WTC11 (cell line): ENCODE results near the gene LILRB3. TPM values are rescaled to one million over a fixed set of nuclear protein-coding genes. Genes with fewer than 3 reads are reported as not detected.
"Not testable (repeated sequence)": the region's sequence is repeated elsewhere in the genome, so short reads cannot be mapped to it uniquely, and the experiment has no call there.

Experiments used
- ATAC-seq: fragments of 200-7000 bp; cut with Tn5 transposase; 2 replicates; pipeline ENCODE4 v1.10.0; 2021; ENCODE audit warnings: mild to moderate bottlenecking, moderate library complexity
- Bru-seq: library from RNA; stranded (reverse); fragments of 400-500 nt; gene quantifications from one replicate; lab custom pipeline; 2021; lab: Mats Ljungman, UMichigan
- CTCF ChIA-PET: fragments of 300-600 bp; sonication (Branson Sonifier 250); formaldehyde crosslinking; loops from one replicate; lab custom pipeline; 2021; ENCODE audit warnings: antibody characterized with exemption; lab: Charles Lee
- POLR2A ChIA-PET: fragments of 350-600 bp; sonication (Branson Sonifier 250); formaldehyde crosslinking; loops from one replicate; lab custom pipeline; 2021; ENCODE audit warnings: antibody characterized with exemption; lab: Charles Lee
- DNase-seq: peaks from one replicate; pipeline ENCODE4 v3.0.0; 2021; ENCODE audit warnings: low spot score
- H3K27ac Mint-ChIP-seq: 2 replicates; pipeline ENCODE4 v1.8.0; 2021; ENCODE audit warnings: mixed read lengths
- H3K27me3 Mint-ChIP-seq: 2 replicates; pipeline ENCODE4 v1.8.0; 2021; ENCODE audit warnings: low read depth, mild to moderate bottlenecking, moderate library complexity, mixed read lengths
- H3K36me3 Mint-ChIP-seq: 2 replicates; pipeline ENCODE4 v1.8.0; 2021; ENCODE audit warnings: mixed read lengths
- H3K4me1 Mint-ChIP-seq: 2 replicates; pipeline ENCODE4 v1.8.0; 2022; ENCODE audit warnings: mixed read lengths
- H3K4me3 Mint-ChIP-seq: 2 replicates; pipeline ENCODE4 v1.8.0; 2021; ENCODE audit warnings: mild to moderate bottlenecking, moderate library complexity, mixed read lengths
- H3K9me3 Mint-ChIP-seq: 2 replicates; pipeline ENCODE4 v1.8.0; 2021; ENCODE audit warnings: mixed read lengths
- CBFB ChIP-seq: sonication (generic); formaldehyde crosslinking; IDR thresholded peaks from 2 replicates; pipeline ENCODE4 v1.8.1; 2022; ENCODE audit warnings: mild to moderate bottlenecking, low read depth, missing genetic modification reagents
- E2F5 ChIP-seq: sonication (generic); formaldehyde crosslinking; IDR thresholded peaks from 2 replicates; pipeline ENCODE4 v1.8.1; 2022; ENCODE audit warnings: mild to moderate bottlenecking, moderate library complexity, missing genetic modification reagents
- EMX1 ChIP-seq: fragments of 250-450 bp; sonication (Bioruptor Pico); IDR thresholded peaks from 2 replicates; pipeline ENCODE4 v1.8.0; 2021; ENCODE audit warnings: mild to moderate bottlenecking
- FOXK1 ChIP-seq: sonication (generic); formaldehyde crosslinking; IDR thresholded peaks from 2 replicates; pipeline ENCODE4 v1.8.0; 2022; ENCODE audit warnings: mild to moderate bottlenecking, moderate library complexity, missing genetic modification reagents
- FOXP1 ChIP-seq: sonication (generic); formaldehyde crosslinking; IDR thresholded peaks from 2 replicates; pipeline ENCODE4 v1.8.0; 2022; ENCODE audit warnings: missing genetic modification reagents, mild to moderate bottlenecking, moderate library complexity, borderline replicate concordance
- HMGA2 ChIP-seq: fragments of 250-450 bp; sonication (Bioruptor Pico); IDR thresholded peaks from 2 replicates; pipeline ENCODE4 v1.4.0; 2021; ENCODE audit warnings: mild to moderate bottlenecking, moderate library complexity
- MXD4 ChIP-seq: fragments of 250-450 bp; sonication (Bioruptor Pico); IDR thresholded peaks from 2 replicates; pipeline ENCODE4 v1.8.0; 2021; ENCODE audit warnings: mild to moderate bottlenecking, moderate library complexity, borderline replicate concordance
- NR3C1 ChIP-seq: sonication (generic); formaldehyde crosslinking; conservative IDR thresholded peaks from 2 replicates; pipeline ENCODE4 v1.8.1; 2023; ENCODE audit warnings: low read depth, mild to moderate bottlenecking, missing genetic modification reagents
- SMAD4 ChIP-seq: sonication (generic); formaldehyde crosslinking; IDR thresholded peaks from 2 replicates; pipeline ENCODE4 v1.8.0; 2022; ENCODE audit warnings: mild to moderate bottlenecking, missing genetic modification reagents
- SOX15 ChIP-seq: fragments of 250-450 bp; sonication (Bioruptor Pico); IDR thresholded peaks from 2 replicates; pipeline ENCODE4 v1.9.0; 2021; ENCODE audit warnings: mild to moderate bottlenecking
- SP1 ChIP-seq: sonication (generic); formaldehyde crosslinking; conservative IDR thresholded peaks from 2 replicates; pipeline ENCODE4 v1.8.1; 2022; ENCODE audit warnings: missing genetic modification reagents
- long read RNA-seq, 3 experiments: library from RNA in 1 of 3; library from capped mRNA in 1 of 3; library from polyadenylated mRNA in 1 of 3; unstranded in 2 of 3; stranded (forward) in 1 of 3; transcript quantifications; one replicate each; pipeline ENCODE4 v2.0.0, GENCODE V29; 2021
- total RNA-seq: library from RNA; stranded (reverse); gene quantifications from 3 replicates; pipeline ENCODE4 v1.2.3, GENCODE V29; 2021
- TF ChIP-seq, protein P1 (sequence below): fragments of 250-450 bp; sonication (Bioruptor Pico); IDR thresholded peaks from 2 replicates; pipeline ENCODE4 v1.9.0; 2021; ENCODE audit warnings: mild to moderate bottlenecking, borderline replicate concordance
- TF ChIP-seq, protein P2 (sequence below): fragments of 250-450 bp; sonication (Bioruptor Pico); IDR thresholded peaks from 2 replicates; pipeline ENCODE4 v1.9.0; 2021; ENCODE audit warnings: mild to moderate bottlenecking
- TF ChIP-seq, protein P3 (sequence below): sonication (generic); formaldehyde crosslinking; conservative IDR thresholded peaks from 2 replicates; pipeline ENCODE4 v1.8.1; 2022; ENCODE audit warnings: mild to moderate bottlenecking, missing genetic modification reagents

Gene LILRB3
- not detected in 3 replicates for total RNA-seq
- not detected for Bru-seq, nascent RNA
- long read RNA-seq, experiment 1: 0 reads
- long read RNA-seq, experiment 2: 0 reads
- long read RNA-seq, experiment 3: 0 reads

DNA sequence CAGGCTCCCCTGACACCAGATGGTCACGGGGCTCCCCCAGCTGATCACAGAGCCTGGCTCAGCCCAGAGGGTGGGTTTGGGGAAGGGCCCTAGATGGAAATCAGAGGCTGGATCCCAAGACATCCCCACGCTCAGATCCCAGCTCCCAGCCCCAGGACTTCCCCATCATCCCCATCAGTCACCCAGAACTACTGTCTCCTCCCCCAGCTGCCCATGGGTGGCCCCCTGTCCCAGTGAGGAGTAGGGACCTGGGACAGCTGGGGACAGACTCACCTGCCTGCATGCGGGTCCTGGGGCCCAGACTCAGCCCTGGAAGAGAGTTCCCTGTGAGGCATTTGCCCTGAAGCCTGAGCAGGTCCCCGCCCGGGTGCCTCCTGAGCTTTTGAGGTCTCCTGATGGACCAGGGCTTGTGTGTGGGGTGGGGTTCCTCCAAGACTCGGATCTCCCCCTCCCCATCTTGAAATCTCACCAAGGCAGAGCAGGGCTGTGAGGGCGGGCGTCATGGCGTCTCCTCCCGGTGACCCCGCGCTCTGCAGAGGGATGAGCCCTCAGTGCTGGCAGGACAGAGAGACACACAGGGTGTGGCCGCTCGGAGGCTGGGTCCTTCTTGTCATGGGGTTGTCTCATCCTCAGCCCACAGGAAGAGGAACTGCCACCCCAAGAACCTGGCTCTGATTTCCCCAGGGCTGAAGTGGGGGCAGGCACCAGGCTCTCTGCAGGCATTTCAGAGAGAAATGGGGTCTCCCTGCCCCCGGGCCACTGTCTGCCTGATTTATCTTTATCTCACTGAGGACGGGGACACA is at the start of gene LILRB3:
TSS of gene LILRB3 (minus strand) at position 534 of the 803 bp plus-strand sequence. CDS start at position 503, 31 bp downstream.
- H3K4me3 Mint-ChIP-seq, H3K27ac Mint-ChIP-seq, CTCF ChIA-PET: not testable (repeated sequence)

GRCh38 chr19:54272181-54272580 is 49.4 kb upstream of the LILRB3 start:
- H3K9me3 Mint-ChIP-seq, CTCF ChIA-PET, H3K36me3 Mint-ChIP-seq, DNase-seq, H3K27ac Mint-ChIP-seq, POLR2A ChIA-PET, H3K4me3 Mint-ChIP-seq, H3K4me1 Mint-ChIP-seq, ATAC-seq: not testable (repeated sequence)
- peaks cover 28% of the 10 kb centered on the region for H3K27me3 Mint-ChIP-seq

More for the DNA sequence above, at the start of gene LILRB3:
- POLR2A ChIA-PET, H3K36me3 Mint-ChIP-seq, ATAC-seq, H3K27me3 Mint-ChIP-seq, H3K9me3 Mint-ChIP-seq, H3K4me1 Mint-ChIP-seq, DNase-seq: not testable (repeated sequence)

- CTCF ChIA-PET, POLR2A ChIA-PET, H3K27ac Mint-ChIP-seq, H3K4me3 Mint-ChIP-seq, DNase-seq, H3K4me1 Mint-ChIP-seq, ATAC-seq, H3K36me3 Mint-ChIP-seq, H3K9me3 Mint-ChIP-seq: not testable (repeated sequence)
- peaks cover 31% of the 10 kb centered on the region for H3K27me3 Mint-ChIP-seq
These were observed 48.8 kb upstream of the LILRB3 start for GRCh38 chr19:54271587-54271986.

DNA sequence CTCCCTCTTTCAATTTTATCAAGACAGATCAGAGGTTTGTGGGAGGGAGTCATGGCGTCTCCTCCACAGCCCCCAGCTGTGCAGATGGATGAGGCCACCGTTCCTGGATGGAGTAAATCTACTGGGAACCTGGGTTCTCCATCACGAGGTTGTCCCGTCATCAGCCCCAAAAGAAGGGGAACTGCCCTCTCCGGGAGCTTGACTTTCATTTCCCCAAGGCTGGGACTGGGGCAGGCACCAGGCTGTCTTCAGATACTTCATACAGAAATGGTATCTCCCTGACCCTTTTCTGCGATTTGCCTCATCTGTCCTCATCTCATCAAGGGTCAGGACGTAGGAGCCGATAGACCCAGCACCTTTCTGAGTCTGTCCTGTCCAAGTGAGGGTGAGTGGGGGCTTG is 48.3 kb upstream of the LILRB3 start:
- DNase-seq (no peak), ATAC-seq (no peak)
- CTCF ChIA-PET: no interaction called here
- Mint-ChIP-seq H3K9me3 (no peaks in the 10 kb centered on the region), H3K36me3 (no peaks in the 10 kb centered on the region), H3K27ac (no peak overlapping the region), H3K4me1 (peaks cover 3% of the 10 kb centered on the region; the same call in 1 of the 2 replicates), H3K27me3 (peaks cover 36% of the 10 kb centered on the region), H3K4me3 (no peak overlapping the region)
- POLR2A ChIA-PET: no interaction called here
- TF ChIP-seq, protein P1, sequence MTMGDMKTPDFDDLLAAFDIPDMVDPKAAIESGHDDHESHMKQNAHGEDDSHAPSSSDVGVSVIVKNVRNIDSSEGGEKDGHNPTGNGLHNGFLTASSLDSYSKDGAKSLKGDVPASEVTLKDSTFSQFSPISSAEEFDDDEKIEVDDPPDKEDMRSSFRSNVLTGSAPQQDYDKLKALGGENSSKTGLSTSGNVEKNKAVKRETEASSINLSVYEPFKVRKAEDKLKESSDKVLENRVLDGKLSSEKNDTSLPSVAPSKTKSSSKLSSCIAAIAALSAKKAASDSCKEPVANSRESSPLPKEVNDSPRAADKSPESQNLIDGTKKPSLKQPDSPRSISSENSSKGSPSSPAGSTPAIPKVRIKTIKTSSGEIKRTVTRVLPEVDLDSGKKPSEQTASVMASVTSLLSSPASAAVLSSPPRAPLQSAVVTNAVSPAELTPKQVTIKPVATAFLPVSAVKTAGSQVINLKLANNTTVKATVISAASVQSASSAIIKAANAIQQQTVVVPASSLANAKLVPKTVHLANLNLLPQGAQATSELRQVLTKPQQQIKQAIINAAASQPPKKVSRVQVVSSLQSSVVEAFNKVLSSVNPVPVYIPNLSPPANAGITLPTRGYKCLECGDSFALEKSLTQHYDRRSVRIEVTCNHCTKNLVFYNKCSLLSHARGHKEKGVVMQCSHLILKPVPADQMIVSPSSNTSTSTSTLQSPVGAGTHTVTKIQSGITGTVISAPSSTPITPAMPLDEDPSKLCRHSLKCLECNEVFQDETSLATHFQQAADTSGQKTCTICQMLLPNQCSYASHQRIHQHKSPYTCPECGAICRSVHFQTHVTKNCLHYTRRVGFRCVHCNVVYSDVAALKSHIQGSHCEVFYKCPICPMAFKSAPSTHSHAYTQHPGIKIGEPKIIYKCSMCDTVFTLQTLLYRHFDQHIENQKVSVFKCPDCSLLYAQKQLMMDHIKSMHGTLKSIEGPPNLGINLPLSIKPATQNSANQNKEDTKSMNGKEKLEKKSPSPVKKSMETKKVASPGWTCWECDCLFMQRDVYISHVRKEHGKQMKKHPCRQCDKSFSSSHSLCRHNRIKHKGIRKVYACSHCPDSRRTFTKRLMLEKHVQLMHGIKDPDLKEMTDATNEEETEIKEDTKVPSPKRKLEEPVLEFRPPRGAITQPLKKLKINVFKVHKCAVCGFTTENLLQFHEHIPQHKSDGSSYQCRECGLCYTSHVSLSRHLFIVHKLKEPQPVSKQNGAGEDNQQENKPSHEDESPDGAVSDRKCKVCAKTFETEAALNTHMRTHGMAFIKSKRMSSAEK: no peak
- TF ChIP-seq E2F5 (CRISPR knock-in tag) (no peak), FOXP1 (CRISPR knock-in tag) (no peak), SMAD4 (CRISPR knock-in tag) (no peak)

DNA sequence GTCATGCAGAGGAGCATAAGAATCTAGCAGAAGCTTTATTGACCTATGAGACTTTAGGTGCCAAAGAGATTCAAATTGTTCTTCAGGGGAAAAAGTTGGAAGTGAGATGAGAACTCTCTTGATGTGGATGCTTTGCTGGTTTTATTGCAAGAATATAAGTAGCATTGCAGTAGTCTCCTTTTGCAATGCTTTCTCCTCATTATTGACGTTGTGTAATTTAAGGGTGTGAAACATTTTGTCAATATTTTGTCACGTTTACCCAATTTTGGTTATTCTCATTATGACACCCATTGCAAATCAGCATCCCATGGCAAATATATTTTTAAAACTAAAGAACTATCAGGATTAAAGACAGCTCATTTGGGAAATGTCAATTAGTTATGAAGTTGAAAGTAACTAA is 46.1 kb upstream of the LILRB3 start:
- no peaks in the 10 kb centered on the region for H3K9me3 Mint-ChIP-seq
- H3K4me3 Mint-ChIP-seq: no peak overlapping the region
- no peak for DNase-seq
- no peak for TF ChIP-seq CBFB (CRISPR knock-in tag)
- TF ChIP-seq FOXK1 (CRISPR knock-in tag): no peak
- TF ChIP-seq SP1 (CRISPR knock-in tag): no peak
- TF ChIP-seq MXD4: no peak
- no peak for TF ChIP-seq SOX15 (CRISPR knock-in tag)
- TF ChIP-seq, protein P2, sequence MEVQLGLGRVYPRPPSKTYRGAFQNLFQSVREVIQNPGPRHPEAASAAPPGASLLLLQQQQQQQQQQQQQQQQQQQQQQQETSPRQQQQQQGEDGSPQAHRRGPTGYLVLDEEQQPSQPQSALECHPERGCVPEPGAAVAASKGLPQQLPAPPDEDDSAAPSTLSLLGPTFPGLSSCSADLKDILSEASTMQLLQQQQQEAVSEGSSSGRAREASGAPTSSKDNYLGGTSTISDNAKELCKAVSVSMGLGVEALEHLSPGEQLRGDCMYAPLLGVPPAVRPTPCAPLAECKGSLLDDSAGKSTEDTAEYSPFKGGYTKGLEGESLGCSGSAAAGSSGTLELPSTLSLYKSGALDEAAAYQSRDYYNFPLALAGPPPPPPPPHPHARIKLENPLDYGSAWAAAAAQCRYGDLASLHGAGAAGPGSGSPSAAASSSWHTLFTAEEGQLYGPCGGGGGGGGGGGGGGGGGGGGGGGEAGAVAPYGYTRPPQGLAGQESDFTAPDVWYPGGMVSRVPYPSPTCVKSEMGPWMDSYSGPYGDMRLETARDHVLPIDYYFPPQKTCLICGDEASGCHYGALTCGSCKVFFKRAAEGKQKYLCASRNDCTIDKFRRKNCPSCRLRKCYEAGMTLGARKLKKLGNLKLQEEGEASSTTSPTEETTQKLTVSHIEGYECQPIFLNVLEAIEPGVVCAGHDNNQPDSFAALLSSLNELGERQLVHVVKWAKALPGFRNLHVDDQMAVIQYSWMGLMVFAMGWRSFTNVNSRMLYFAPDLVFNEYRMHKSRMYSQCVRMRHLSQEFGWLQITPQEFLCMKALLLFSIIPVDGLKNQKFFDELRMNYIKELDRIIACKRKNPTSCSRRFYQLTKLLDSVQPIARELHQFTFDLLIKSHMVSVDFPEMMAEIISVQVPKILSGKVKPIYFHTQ (CRISPR knock-in tag): no peak
- no peak for TF ChIP-seq NR3C1 (CRISPR knock-in tag)
- TF ChIP-seq, protein P3, sequence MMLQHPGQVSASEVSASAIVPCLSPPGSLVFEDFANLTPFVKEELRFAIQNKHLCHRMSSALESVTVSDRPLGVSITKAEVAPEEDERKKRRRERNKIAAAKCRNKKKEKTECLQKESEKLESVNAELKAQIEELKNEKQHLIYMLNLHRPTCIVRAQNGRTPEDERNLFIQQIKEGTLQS: no peak
- TF ChIP-seq EMX1 (CRISPR knock-in tag): no peak
- no peak for TF ChIP-seq HMGA2

More for the DNA sequence above, 46.1 kb upstream of the LILRB3 start:
- no peak overlapping the region for H3K27ac Mint-ChIP-seq
- ChIA-PET POLR2A (no interaction called here), CTCF (no interaction called here)
- no peaks in the 10 kb centered on the region for H3K36me3 Mint-ChIP-seq
- peaks cover 46% of the 10 kb centered on the region for H3K27me3 Mint-ChIP-seq
- peaks cover 3% of the 10 kb centered on the region; the same call in 1 of the 2 replicates for H3K4me1 Mint-ChIP-seq
- no peak for ATAC-seq
